NCI-H2227 (cell line): ENCODE results near the gene ACER1.
A peak's percentile ranks its signal among the peaks of the same experiment; 100 is the strongest.

Experiments used
- DNase-seq: peaks from one replicate; lab custom pipeline; 2025; ENCODE audit not compliant: unreplicated experiment; lab: John Stamatoyannopoulos, UW

Gene ACER1

DNA sequence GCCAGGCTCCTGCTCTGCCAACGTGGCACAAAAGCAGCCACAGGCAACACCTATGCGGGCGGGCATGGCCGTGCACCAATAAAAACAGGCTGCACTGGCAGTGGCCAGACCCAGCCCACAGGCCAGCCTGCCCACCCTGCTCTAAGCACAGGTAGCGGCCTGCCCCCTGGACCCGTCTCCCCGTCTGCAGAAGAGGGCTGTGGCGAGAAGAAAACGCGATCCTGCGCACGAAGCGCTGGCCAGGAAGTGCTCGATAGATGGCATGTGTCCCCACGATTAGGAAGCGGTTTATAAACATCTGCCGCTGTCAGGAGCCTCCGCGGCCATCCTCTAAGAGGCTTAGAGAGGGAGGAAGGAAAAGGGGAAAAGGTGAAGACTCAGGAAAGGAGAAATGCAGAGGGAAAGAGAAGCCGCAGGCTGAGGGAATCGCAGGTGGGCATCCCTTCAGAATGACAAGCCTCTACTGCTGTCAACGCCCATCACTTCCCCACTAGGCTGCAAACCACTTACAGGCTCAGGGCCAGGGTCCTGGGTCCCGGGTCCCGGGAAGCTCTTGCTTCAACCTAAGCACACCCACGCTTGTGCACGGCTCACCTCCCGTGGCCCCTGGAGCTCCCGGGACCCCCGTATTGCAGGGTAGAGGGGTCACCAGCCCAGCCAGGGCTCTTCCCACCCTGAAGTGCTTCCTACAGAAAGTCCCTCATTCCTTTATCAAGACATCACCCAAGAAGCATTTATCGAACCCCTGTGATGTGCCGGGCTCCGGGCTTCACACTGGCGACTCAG lies 64.1 kb downstream of the ACER1 start:
- DNase-seq: no peak

DNA sequence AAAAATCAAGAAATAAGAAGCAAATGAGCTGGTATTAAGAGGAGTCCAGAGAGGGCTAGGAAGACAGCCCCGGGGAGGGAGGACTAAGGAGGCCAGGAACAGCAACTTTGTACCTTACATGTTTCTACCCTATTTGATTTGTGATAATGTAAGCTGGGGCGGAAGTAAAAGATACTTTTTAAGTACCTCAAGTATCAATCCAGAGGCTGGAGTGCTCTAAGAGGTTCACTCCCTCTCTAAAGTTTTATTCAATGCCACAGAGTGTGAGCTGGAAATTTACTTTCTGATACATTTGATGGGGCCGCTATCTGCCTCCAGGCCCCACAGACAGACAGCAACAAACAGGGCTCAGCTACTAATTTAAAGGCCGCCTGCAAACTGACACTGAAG lies 65.0 kb downstream of the ACER1 start:
- DNase-seq: no peak

DNA sequence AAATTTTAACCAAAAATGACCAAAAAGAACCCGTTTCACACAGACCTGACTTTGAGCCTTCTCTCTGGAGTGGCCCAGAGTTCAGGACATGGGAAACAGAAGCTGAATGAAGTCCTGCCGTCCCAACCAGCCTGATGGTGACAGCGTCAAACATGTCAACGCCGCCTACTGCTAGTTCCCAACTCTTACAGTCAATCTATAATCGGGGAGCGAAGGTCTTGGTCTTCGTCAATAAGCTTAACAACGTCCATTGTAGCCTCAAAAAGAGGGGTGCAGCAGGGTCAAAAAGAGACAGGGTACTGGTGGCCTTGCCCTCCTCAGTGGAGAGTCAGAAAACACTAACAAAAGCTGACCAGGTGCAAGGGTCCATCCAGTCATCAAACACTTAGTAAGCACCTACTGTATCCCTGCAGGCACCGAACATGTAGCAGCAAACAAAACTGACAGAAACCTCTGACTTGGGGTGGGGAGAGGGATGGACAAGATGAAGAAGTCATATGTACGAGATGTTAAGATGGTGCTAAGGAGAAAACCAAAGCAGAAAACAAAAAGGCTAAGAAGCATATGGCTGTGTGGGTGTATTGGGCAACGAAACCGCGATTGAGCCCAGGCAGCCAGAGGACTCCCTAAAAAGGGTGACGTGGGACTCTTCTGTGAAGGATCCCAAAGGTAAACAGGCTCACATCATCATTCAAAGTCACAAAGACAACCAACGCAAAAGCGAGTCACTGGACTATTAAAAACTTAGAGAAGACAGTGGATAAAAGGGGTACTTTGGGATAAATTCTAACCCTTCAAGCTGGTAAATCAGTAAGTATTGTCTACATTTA lies 65.6 kb downstream of the ACER1 start:
- no peak for DNase-seq

DNA sequence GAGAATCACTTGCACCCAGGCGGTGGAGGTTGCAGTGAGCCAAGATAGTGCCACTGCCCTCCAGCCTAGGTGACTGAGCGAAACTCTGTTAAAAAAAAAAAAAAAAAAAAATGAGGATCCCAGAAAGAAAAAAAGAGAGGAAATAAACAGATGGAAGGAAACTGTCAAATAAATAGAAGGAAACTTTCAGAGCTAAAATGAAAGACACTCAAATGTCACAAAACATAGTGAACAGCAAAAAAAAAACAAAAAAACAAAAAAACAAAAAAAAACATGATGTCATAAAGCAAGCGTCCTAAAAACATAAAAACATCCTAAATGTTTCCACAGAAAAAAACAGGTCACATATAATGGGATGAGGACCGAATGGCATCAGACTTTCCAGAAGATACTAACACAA lies 68.6 kb downstream of the ACER1 start:
- no peak for DNase-seq

DNA sequence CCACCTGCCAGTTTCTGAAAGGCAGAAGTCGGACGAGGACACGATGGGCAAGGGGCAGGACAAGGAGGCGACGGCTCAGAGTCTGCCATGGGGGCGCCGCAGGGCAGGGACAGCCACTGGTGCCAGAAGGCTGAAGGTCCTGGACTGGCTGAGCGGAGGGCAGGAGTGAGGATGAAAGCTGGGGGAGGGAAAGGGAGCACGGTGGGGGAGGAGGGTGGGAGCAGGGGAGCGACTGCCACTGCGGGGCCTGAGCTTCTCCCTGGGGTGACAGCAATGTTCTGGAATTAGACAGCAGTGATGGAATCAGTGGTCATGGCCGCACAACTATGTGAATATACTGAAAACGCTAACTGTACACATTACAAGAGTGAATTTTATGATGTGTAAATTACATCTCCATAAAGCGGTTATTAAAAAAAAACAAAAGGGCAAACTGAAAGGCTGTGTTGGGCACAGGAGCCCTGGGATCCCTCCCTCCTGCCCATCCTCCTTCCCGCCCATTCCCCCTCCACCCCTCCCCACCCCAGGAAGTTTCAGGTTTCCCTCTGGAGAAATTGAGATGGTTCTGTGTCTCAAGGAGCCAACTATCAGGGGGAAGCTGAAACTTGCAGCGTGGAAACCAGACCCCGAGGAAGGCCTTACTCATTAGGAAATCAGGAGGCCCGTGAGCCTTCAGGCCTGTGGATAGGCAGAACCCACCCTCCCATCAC lies 69.5 kb downstream of the ACER1 start:
- no peak for DNase-seq

DNA sequence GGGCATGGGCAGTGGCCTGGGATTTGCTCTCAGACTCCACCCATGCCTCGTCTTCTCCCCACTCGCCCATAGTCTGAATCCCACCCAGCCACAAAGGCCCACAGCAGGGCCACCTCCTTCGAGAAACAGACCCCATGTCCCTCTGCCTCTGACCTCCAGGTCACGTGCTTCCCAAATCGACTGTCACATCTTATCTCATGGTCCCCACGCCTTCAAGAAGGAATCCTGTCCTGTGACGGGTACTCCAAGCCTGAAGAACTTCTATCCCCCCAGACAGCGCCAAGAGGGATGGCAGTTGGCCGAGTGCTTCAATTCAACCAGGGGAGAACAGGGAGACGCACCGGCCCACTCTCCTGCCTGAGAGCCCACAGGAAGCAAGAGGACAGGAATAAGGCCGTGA lies 70.1 kb downstream of the ACER1 start:
- no peak for DNase-seq

DNA sequence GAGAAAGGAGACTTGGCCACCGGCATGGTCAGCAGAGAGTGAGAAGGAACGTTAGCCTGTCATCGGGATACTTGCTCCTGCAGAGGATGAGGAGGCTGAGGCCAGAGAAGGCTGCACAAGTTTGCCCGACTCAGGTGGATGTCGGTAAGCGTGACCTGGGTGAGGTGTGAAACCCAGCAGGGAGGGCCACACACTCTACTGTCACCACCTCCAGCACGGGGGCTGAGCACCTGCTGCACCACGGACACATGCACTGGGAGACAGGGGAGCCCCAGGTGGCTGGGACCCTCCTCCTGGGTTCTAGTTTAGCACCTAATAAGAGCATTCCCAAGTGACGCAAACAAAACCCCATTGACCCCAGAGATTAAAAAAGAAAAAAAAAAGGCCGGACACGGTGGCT lies 70.9 kb downstream of the ACER1 start:
- DNase-seq: no peak

DNA sequence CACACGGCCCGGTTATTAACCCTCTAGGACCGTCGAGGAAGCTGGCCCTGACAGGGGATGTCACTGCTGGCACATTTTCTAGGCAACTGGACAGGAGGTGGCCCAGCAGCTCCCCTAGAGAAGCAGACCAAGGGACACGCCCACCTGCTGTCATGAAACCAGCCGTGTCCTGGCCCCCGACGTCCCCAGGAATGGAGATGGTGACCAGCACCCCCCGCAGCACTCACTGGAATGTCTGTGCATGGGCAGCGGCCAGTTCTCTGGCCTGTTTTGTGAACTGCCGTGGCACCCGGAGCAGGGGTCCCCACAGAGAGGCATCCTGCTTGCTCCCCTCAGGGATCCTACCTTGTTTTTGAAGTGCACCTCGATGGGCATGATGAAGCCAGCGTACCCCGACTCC lies 71.5 kb downstream of the ACER1 start:
- no peak for DNase-seq

DNA sequence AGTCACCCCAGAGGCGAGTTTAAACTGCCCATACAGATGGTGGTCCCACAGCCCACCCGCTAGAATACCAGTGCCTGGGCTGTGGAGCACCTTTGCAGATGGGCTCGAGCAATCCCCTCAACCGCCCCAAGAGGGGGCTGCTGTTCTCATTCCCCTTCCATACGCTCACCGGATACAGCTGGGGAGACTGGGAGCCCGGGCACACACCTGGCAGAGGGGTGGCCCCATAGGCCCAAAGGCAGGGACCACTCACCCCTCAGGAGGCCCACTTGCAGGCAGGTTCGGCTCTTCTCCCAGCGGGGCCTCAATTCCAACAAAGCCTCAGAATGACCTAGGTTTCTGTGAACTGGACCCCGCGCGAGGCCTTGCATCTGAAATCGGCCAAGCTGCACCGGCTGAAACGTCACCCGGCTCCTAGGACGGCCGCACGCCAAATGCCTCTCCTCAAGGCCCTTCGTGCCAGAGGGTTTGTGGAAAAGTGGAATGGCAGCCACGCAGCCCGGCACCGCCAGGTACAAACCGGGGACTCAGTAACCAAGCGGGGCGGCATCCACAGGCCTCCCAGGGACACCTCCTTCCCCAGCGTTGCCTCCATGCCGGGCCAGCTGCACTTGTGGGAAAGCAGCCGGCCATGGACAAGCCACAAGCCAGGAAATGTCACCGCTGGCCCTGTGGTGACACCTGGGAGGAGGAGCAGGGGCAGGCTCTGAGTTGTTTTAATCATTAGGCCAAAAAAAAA lies 72.3 kb downstream of the ACER1 start:
- DNase-seq: peak; percentile 15

DNA sequence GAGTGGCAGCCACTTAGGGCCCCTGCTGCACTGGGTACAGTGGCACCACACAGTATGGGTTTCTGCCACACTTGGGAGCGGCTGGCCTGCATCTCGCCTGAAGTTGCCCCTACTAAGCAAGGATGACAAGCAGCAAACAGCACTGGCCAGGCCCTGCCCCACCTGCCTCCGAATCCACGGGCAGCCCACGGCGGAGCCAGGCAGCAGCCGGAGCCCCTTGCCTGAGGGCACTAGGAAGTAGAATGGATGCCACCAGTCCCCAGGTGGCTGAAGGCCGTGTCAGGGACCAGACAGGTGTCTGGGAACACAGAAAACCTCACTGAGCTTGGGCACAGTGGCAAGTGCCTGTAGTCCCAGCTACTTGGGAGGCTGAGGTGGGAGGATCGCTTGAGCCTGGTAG lies 73.0 kb downstream of the ACER1 start:
- no peak for DNase-seq

DNA sequence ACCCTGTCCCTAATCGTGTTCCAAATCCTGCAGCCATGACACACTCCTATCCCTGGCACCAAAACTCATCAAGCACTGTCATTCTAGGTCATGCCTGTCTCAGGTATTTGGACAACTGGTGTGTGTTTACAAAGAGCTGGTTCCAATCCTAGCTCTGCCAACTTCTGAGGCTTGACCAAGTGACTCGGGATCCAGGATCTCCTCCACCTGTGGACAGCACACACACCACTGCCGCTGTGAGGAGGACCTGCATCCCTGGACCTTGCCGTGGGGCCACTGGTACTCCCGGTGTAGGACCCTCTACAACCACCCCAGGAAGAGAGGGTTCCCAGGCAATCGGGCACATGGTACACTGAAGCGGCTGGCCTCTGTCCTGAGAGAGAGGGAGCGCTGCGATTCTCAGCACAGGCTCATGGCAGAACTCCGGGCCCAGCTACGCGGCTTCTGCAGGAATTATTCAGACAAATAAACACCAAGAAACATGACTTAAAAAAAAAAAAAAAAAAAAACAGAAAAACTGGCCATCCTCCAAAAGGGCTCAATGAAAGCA lies 74.0 kb downstream of the ACER1 start:
- no peak for DNase-seq

DNA sequence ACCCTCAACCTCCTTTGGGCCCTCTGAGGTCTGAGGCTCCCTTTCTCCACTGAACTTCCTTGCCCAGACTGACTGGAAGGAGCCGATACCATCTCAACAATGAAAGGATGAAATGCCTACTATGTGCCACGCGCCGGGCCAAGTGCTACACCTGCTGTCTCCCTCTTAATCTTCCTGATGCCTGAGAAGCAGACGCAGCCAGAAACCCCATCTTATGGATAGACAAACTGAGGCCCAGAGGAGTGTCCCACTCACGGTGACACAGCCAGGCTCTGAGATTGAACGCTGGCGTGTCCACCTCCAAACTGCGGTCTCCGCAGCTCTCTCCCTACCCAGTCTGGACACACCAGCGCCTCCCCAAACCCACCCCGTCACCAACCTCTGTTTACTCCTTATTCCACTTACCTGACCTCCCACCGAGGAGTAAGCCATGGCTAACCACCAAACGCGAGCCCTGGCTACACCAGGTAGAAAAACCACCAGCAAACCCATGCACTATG lies 74.5 kb downstream of the ACER1 start:
- no peak for DNase-seq
